HG03108 (cell line): ENCODE measurements around the gene GPR61.

Experiments
- ATAC-seq: cut with Tn5 transposase; IDR thresholded peaks from one replicate; pipeline ENCODE4 v1.9.1; 2021; ENCODE audit warnings: moderate library complexity; ENCODE audit not compliant: unreplicated experiment

The GPR61 gene

GRCh38 chr1:109508873-109509175 lies 30.8 kb upstream of the GPR61 start:
- ATAC-seq: no peak

GRCh38 chr1:109509176-109510134 lies 30.2 kb upstream of the GPR61 start, which contains the start of gene AMIGO1:
AMIGO1 (minus strand) TSS chr1:109509727; CDS start chr1:109508912, 815 bp downstream.
- ATAC-seq: no peak

GRCh38 chr1:109513110-109513710 lies 26.5 kb upstream of the GPR61 start:
- no peak for ATAC-seq

DNA sequence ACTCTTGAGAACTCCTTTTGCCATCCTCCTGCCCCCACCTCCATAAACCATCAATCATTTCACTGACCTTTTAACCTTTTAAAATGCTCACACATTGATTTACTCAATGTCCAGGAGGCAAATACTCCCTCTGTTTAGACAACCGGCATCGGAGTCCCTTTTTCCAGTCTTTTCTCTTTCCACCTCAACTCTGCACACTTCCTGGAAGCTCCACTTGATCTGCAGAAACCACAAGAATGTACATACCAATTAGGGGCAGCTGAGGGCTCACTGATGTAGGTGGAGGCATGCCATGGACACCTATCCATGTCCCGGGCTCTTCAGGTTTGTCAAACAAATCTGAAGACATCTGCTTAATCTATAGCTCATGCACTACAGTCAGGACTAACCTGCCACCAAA lies 24.8 kb upstream of the GPR61 start:
- no peak for ATAC-seq

GRCh38 chr1:109516872-109517271 lies 22.8 kb upstream of the GPR61 start:
- no peak for ATAC-seq

DNA sequence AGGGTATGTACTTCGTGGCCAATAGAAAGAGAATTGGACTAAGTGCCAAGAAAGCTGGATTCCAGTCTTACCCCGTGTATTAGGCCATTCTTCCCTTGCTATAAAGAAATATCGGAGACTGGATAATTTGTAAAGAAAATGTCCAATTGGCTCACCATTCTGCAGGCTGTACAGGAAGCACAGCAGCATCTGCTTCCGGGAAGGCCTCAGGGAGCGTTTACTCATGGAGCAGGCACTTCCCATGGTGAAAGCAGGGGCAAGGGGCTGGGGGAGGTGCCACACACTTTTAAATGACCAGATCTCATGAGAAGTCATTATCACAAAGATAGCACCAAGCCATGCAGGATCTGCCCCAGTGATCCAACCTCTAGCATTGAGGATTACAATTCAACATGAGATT lies 22.3 kb upstream of the GPR61 start:
- no peak for ATAC-seq

DNA sequence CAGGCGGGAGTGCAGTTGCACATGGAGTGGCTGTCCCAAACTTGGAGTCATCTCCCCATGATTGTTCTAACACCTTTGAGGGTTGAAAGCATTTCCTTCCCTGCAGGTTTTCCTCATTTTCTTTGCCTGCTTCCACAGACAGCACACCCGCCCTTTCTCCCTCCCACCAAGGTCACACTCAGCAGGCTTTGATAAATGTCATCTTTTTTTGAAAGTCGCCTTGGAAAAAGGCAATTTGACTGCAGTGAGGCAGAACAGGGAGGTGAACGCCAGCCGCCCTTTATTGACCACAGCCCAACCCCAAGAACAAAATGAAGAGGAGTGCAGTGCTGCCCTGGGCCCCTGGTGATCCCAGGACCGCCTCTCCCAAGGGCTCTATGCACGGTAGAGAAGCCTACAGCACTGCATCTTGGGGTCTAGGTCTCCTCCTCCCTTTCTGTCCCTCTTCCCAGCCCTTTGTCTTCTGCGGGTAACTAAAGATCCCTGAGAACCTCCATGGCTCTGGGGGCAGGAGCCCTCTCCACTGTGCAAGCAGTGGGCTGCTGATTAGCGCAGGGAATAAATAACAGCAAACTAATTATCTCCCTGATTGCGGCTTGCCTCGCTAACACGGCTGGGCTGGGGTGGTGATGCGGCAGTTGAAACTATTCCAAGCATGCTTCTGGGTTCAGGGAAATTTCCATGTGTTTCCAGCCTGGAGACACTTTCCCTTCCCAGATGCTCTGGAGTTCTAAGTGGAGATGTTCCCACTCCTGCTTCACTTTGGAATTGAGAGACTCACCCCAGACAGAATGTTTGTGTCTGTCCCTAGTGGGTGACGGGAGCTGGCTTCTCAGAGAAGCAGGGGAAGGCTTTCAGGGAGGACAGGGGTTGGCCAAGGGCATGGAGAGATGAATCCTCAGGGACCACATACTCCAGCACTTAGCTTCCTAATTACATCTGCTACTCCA lies 18.4 kb upstream of the GPR61 start:
- no peak for ATAC-seq

DNA sequence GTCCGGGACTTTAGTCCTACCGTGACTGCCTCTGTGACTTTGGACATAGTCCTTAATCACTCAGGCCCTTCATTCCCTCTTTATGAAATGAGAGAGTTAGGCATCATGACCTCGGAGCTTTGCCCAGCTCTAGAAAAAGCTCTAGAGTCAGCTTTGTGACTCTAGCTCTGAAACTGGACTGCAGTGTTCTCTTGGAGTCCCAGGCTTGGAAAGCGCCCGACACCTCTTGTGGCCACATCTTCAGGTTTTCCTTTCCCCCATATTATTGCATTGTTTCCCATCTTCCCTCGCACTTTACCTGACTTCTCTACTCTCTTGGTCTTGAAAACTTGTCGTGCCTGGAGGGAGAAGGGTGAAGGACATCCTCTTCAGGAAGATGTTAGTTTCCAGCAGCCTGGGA lies 17.6 kb upstream of the GPR61 start:
- no peak for ATAC-seq

- no peak for ATAC-seq
Measured at GRCh38 chr1:109523706-109524105, 16.0 kb upstream of the GPR61 start.

DNA sequence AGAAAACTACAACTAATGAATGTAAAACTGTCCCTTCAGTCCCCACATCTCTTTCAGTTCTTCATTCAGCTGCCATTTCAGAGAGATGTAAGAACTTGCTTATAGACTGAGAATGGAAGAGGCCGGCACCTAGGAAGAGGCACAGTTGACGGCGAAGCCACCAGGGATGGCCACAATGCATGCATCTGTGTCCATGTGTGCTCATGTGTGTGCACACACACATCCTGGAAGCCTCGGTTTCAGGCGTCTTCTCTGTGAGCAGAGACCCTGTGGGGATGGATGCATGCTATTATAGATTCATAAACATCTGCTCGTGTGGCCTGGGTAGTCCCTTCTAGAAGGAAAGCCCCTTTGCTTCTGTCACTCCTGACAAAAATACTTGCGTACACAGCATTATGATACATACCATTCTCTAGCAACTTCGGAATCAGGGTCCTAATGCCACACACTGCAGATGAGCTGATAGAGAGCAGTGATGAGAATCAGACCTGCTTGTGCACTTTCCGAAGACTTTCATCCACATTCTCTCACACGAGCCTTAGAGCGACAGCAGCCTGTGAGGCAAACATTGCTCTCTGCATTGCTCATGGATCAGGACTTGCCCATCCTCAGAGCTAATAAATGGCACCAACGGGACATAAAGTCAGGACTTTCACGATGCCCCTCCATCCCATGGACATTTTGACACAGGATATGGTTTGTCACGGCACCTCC lies 12.4 kb upstream of the GPR61 start:
- peak; percentile 52 for ATAC-seq

GRCh38 chr1:109527846-109528695 lies 11.6 kb upstream of the GPR61 start:
- ATAC-seq: no peak

GRCh38 chr1:109528712-109529111 lies 11.0 kb upstream of the GPR61 start:
- ATAC-seq: no peak

DNA sequence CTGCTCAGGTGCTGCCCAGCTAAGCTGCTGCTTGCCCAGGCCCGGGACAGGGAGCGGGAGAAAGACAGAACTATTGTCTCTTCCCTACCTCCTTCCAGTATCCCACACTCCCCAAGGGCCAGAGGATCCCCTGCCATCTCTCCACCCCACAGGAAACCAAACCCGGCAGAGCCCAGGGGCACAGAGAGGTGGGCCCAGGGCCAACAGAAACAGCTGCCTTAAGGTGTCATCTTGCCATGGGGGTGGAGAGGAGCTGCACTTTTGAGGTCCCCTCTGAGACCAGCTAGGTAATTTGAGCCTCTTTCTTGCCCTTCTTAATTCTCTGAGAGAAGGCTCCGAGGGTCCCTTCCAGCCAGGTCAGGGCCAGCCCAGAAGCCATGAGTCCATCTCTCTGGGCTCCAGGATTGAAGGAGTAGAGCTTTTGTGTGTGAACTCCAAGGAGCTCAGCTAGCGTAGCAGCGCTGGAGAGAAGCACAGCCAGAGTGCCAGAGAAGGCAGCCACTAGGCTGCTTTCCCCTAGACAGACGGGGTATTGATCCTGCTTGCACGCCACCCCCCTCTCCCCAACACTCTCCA lies 9.7 kb upstream of the GPR61 start:
- no peak for ATAC-seq

DNA sequence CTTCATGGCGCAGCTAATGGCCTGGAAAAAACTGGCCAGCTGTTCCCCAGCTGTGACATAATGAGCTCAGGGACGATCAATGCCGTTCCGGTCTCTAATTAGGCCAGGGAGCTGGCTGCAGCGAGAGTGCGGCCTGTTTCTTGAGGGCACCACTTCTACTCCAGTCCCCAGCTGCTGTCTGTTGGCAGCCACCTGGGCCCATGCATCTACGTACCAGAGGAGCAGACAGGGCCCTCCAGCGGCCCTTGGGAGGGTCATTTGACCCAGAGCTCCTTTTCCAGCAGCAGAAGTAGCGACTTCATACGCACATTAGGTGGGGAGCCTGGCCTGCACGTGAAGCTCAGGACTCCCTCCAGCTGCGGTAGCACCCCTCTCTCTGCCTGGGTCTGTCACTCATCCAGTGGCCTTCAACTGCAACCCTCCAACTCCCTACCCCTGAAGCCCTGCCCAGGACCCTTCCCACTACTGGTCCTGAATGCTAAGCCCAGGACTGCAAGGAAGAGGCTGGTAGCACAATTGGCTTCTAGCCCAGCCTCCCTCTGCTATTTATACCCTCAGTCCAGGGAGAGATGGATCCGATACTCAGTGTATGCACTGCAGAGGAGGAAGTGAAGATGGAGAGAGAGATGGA lies 9.1 kb upstream of the GPR61 start:
- no peak for ATAC-seq

GRCh38 chr1:109531380-109531779 lies 8.3 kb upstream of the GPR61 start:
- ATAC-seq: no peak

DNA sequence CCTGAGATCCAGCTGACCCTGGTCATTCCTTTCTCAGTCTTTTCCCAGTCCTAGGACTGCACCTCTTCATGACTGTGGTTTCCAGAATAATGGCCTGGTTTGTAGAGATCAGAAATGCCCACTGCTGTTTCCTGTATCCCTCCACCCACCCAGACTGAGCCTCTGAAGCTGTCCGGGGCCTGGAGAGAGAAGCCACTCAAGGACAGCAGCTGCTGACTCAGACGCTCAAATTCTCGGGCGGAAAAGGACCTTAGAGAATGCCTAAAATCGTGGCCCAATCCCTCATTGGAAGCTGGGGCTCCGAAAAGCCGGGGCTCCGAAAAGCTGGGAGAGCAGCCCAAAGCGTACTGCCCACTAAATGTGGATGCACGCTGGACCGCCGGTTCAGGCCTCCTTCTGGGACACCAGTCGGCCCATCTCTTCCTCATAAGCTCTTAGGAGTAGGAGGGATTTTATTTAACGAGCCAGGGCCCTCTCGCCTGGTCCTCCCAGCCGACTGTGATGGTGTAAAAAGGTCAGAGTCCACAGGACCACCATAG lies 7.8 kb upstream of the GPR61 start:
- no peak for ATAC-seq

- ATAC-seq: peak; percentile 71
Measured at GRCh38 chr1:109532365-109533136, 7.1 kb upstream of the GPR61 start.

DNA sequence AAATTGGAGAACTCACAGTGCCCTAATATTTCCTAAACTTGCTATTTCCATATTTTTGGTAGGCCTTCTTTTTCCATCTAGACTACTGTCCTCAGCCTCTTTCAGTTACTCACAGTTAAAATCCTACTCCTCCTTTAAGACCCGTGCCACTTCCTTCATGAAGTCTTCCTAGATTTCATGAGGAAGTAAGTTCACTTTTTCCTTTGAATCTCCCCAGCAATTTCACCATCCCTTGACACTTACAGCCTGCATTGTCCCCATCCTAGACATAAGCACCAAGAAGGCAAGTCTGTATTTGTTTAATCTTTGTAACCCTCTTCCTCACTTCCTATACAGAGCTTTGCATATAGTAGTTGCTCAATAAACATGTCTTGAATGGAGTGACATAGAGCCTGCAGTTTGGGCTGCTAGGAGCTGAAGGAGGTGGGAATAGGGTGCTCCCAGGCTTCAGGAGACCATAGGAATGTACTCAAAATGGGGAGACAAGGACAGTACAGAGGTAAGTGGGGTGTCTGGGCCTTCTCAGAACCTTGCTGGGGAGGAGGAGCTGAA lies 5.3 kb upstream of the GPR61 start:
- ATAC-seq: no peak
